A172 (cell line): ENCODE data around the gene NDUFAF8. TPM values are rescaled to one million over a fixed set of nuclear protein-coding genes. Genes with fewer than 3 reads are reported as not detected.

Experiments used
- total RNA-seq: library from RNA; depleted of rRNA; stranded (reverse); fragments of >200 nt; shearing (Covaris generic); gene quantifications from 2 replicates; pipeline ENCODE4 v1.2.3, GENCODE V29; 2014; rRNA removed

NDUFAF8 gene
- total RNA-seq, 1 experiment from 2014 or later: 100 TPM

Other genes starting within 250 kb of the NDUFAF8 start
- 14.4 and 15.1 TPM in 2 replicates for gene CHMP6, start 247.5 kb upstream of the NDUFAF8 start, total RNA-seq
- 83.1 and 89.5 TPM in 2 replicates for gene BAIAP2, start 204.2 kb upstream of the NDUFAF8 start, total RNA-seq
- not detected in 2 replicates for gene PVALEF, start 73.8 kb upstream of the NDUFAF8 start, total RNA-seq
- 0.28 and 0.41 TPM in 2 replicates for gene AATK, start 73.1 kb upstream of the NDUFAF8 start, total RNA-seq
- 10.0 and 21.1 TPM in 2 replicates for gene CEP131, start 16.4 kb upstream of the NDUFAF8 start, total RNA-seq
- 21.4 and 24.1 TPM in 2 replicates for gene TEPSIN, start 263 bp upstream of the NDUFAF8 start, total RNA-seq
- gene SLC38A10, start 56.0 kb downstream of the NDUFAF8 start, total RNA-seq: 57.8 and 71.5 TPM in 2 replicates
- 0.95 and 2.0 TPM in 2 replicates for gene BAHCC1, start 156.1 kb downstream of the NDUFAF8 start, total RNA-seq